IMR-90 (cell line): ENCODE data around the gene CTNND2. TPM values are rescaled to one million over a fixed set of nuclear protein-coding genes. Genes with fewer than 3 reads are reported as not detected.

Experiments
- ATAC-seq: fragments of 200-7000 bp; cut with Tn5 transposase; 2 replicates; pipeline ENCODE4 v1.9.1; 2020; ENCODE audit warnings: low read depth, mild to moderate bottlenecking, moderate library complexity
- BruUV-seq: library from RNA; stranded (reverse); fragments of 400-500 nt; replicated peaks from 2 replicates; lab custom pipeline; 2021; lab: Mats Ljungman, UMichigan
- CTCF ChIA-PET: fragments of 300-600 bp; formaldehyde crosslinking; extraction: SDS; loops from one replicate; lab custom pipeline; 2021; ENCODE audit warnings: antibody characterized with exemption; lab: Yijun Ruan, JAX
- POLR2A ChIA-PET: fragments of 300-600 bp; sonication (Branson Sonifier 250); formaldehyde crosslinking; loops from one replicate; lab custom pipeline; 2022; ENCODE audit warnings: antibody characterized with exemption; ENCODE audit not compliant: unreplicated experiment; lab: Charles Lee
- DNase-seq: peaks from one replicate; pipeline ENCODE4 v3.0.0; 2013
- H2AFZ ChIP-seq: replicated peaks from 2 replicates; pipeline ENCODE3; 2013; ENCODE audit warnings: low read length, mild to moderate bottlenecking; ENCODE audit not compliant: poor library complexity
- H2AK5ac ChIP-seq: 2 replicates; pipeline ENCODE4 v1.6.1; 2013; ENCODE audit warnings: low read depth, low read length, inconsistent platforms
- H2AK9ac ChIP-seq: replicated peaks from 2 replicates; pipeline ENCODE3; 2013; ENCODE audit warnings: mild to moderate bottlenecking, low read depth, low read length, moderate library complexity; ENCODE audit not compliant: poor library complexity
- H2BK120ac ChIP-seq: 2 replicates; pipeline ENCODE4 v1.6.1; 2013; ENCODE audit warnings: low read depth, low read length, inconsistent platforms
- H2BK15ac ChIP-seq: 3 replicates; pipeline ENCODE4 v1.6.1; 2013; ENCODE audit warnings: low read depth, low read length, inconsistent platforms
- H2BK20ac ChIP-seq: 2 replicates; pipeline ENCODE4 v1.6.1; 2013; ENCODE audit warnings: low read depth, mild to moderate bottlenecking, inconsistent platforms, low read length, moderate library complexity
- H2BK5ac ChIP-seq: 2 replicates; pipeline ENCODE4 v1.6.1; 2013; ENCODE audit warnings: mild to moderate bottlenecking, low read depth, low read length, inconsistent platforms; ENCODE audit not compliant: poor library complexity, severe bottlenecking
- H3K14ac ChIP-seq: replicated peaks from 2 replicates; pipeline ENCODE4 v1.6.1; 2013; ENCODE audit warnings: low read depth, low read length, inconsistent platforms
- H3K18ac ChIP-seq: 2 replicates; pipeline ENCODE4 v1.6.1; 2013; ENCODE audit warnings: low read depth, low read length, control low read depth
- H3K23ac ChIP-seq: 2 replicates; pipeline ENCODE4 v1.6.1; 2013; ENCODE audit warnings: low read depth, low read length, inconsistent platforms
- H3K27ac ChIP-seq: 2 replicates; pipeline ENCODE4 v1.5.1; 2013; ENCODE audit warnings: mild to moderate bottlenecking, control low read depth, low read length; ENCODE audit not compliant: insufficient read depth
- H3K27me3 ChIP-seq: 2 replicates; pipeline ENCODE4 v1.6.1; 2013; ENCODE audit warnings: low read length; ENCODE audit not compliant: control insufficient read depth, insufficient read depth
- H3K36me3 ChIP-seq: 2 replicates; pipeline ENCODE4 v1.6.1; 2013; ENCODE audit warnings: low read length, mixed read lengths; ENCODE audit not compliant: control insufficient read depth, insufficient read depth
- H3K4ac ChIP-seq: 2 replicates; pipeline ENCODE4 v1.6.1; 2013; ENCODE audit warnings: low read depth, low read length, inconsistent platforms
- H3K4me1 ChIP-seq: 2 replicates; pipeline ENCODE4 v1.6.1; 2013; ENCODE audit warnings: low read length, mixed read lengths; ENCODE audit not compliant: control insufficient read depth, insufficient read depth
- H3K4me2 ChIP-seq: 2 replicates; pipeline ENCODE4 v1.6.1; 2013; ENCODE audit warnings: low read depth, mild to moderate bottlenecking, control low read depth, low read length, moderate library complexity
- H3K4me3 ChIP-seq: 2 replicates; pipeline ENCODE4 v1.5.1; 2013; ENCODE audit warnings: low read depth, mild to moderate bottlenecking, control low read depth, low read length, moderate library complexity; ENCODE audit not compliant: insufficient read depth
- H3K56ac ChIP-seq: 2 replicates; pipeline ENCODE4 v1.6.1; 2013; ENCODE audit warnings: low read length, inconsistent platforms; ENCODE audit not compliant: insufficient read depth; ENCODE audit errors: extremely low read depth
- H3K79me1 ChIP-seq, 2 experiments: 2 replicates each; pipeline ENCODE4 v1.6.1; 2013; ENCODE audit warnings: low read length in 2 of 2, inconsistent platforms in 1 of 2, low read depth in 1 of 2
- H3K9ac ChIP-seq: 2 replicates; pipeline ENCODE4 v1.6.1; 2013; ENCODE audit warnings: low read depth, low read length, control low read depth
- H3K9me1 ChIP-seq: 2 replicates; pipeline ENCODE4 v1.6.1; 2013; ENCODE audit warnings: low read length, inconsistent platforms; ENCODE audit not compliant: insufficient read depth
- H3K9me3 ChIP-seq: 2 replicates; pipeline ENCODE4 v1.6.1; 2013; ENCODE audit warnings: low read length; ENCODE audit not compliant: control insufficient read depth, insufficient read depth
- H4K20me1 ChIP-seq: 2 replicates; pipeline ENCODE4 v1.6.1; 2013; ENCODE audit warnings: low read length, inconsistent platforms; ENCODE audit not compliant: insufficient read depth
- H4K5ac ChIP-seq: 2 replicates; pipeline ENCODE4 v1.6.1; 2013; ENCODE audit warnings: mild to moderate bottlenecking, low read depth, low read length, control low read depth
- H4K8ac ChIP-seq, 2 experiments: 2 replicates each; pipeline ENCODE4 v1.6.1; 2013; ENCODE audit warnings: low read depth in 2 of 2, low read length in 2 of 2, control low read depth in 1 of 2, inconsistent platforms in 1 of 2
- H4K91ac ChIP-seq: 2 replicates; pipeline ENCODE4 v1.6.1; 2013; ENCODE audit warnings: low read depth, low read length, inconsistent platforms; ENCODE audit not compliant: insufficient read depth
- WGBS, 2 experiments: methylation state at CpG; one replicate each; pipeline versions ENCODE4 v1.1.5 to v1.1.7; 2013; ENCODE audit warnings: missing lambda C conversion rate in 2 of 2; ENCODE audit not compliant: insufficient read length in 1 of 2; ENCODE audit errors: extremely low coverage in 2 of 2; 5-methylcytosine and 5-hydroxymethylcytosine counted together
- dilution Hi-C: fragments of 300-500 bp; cut with HindIII; formaldehyde crosslinking; loops from one replicate; pipeline ENCODE4 v1.14.3; 2018; ENCODE audit warnings: low sequenced_read_pairs; ENCODE audit not compliant: unreplicated experiment
- in situ Hi-C: fragments of 300-500 bp; cut with MboI; formaldehyde crosslinking; loops from 3 replicates; pipeline ENCODE4 v1.14.3; 2019; ENCODE audit warnings: low sequenced_read_pairs, inconsistent platforms, mixed read lengths
- intact Hi-C: fragments of 100-400 bp; cut with micrococcal nuclease; formaldehyde crosslinking; loops from 2 replicates; pipeline ENCODE4 v1.10.0; 2022
- polyA plus RNA-seq, 3 experiments: library from polyadenylated mRNA; depleted of rRNA; stranded (reverse); fragments of >200 nt; gene quantifications; 2 replicates each; pipeline ENCODE4 v1.2.3, GENCODE V29; 2012; ENCODE audit warnings: low replicate concordance in 1 of 3
- total RNA-seq: library from RNA; depleted of rRNA; stranded (reverse); fragments of >200 nt; gene quantifications from 2 replicates; pipeline ENCODE4 v1.2.3, GENCODE V29; 2012
- TF ChIP-seq, protein P1 (sequence below): conservative IDR thresholded peaks from 2 replicates; pipeline ENCODE4 v1.5.1; 2012; ENCODE audit warnings: mild to moderate bottlenecking, low read depth, low read length, improper control_type of control experiment

The CTNND2 gene
- total and polyA plus RNA-seq, 2 of the 4 experiments (the other 2 are of a cell fraction) = not detected

GRCh38 chr5:11573140-11573992 is 330.9 kb downstream of the CTNND2 start:
- Histone ChIP-seq H2AK9ac (no peak overlapping the region), H2AFZ (no peak overlapping the region), H3K79me1 (no peaks in the 10 kb centered on the region), H3K14ac (no peak overlapping the region), H3K4me2 (no peak overlapping the region), H3K9me3 (peaks cover 5% of the 10 kb centered on the region), H2AK5ac (no peak overlapping the region), H4K5ac (no peak overlapping the region), H3K18ac (no peak overlapping the region), H4K91ac (no peak overlapping the region), H3K23ac (no peak overlapping the region), H3K9ac (no peak overlapping the region), H3K4me3 (no peak overlapping the region), H2BK15ac (no peak overlapping the region), H3K9me1 (no peaks in the 10 kb centered on the region), H3K56ac (no peak overlapping the region), H3K4me1 (no peaks in the 10 kb centered on the region), H2BK5ac (no peak overlapping the region), H2BK120ac (no peak overlapping the region), H3K4ac (no peak overlapping the region), H2BK20ac (no peak overlapping the region), H3K27me3 (no peaks in the 10 kb centered on the region), H3K27ac (no peak overlapping the region), H4K20me1 (no peaks in the 10 kb centered on the region), H3K36me3 (no peaks in the 10 kb centered on the region), H4K8ac (no peak overlapping the region)
- intact Hi-C loops = no loop called here
- ChIA-PET POLR2A (no interaction called here), CTCF (interaction anchor here (0.6 kb wide), 1 partner anchor 75 kb away, joined by 3 read pairs; no protein-coding TSS in a partner anchor)
- no peak for ATAC-seq
- TF ChIP-seq, protein P1, sequence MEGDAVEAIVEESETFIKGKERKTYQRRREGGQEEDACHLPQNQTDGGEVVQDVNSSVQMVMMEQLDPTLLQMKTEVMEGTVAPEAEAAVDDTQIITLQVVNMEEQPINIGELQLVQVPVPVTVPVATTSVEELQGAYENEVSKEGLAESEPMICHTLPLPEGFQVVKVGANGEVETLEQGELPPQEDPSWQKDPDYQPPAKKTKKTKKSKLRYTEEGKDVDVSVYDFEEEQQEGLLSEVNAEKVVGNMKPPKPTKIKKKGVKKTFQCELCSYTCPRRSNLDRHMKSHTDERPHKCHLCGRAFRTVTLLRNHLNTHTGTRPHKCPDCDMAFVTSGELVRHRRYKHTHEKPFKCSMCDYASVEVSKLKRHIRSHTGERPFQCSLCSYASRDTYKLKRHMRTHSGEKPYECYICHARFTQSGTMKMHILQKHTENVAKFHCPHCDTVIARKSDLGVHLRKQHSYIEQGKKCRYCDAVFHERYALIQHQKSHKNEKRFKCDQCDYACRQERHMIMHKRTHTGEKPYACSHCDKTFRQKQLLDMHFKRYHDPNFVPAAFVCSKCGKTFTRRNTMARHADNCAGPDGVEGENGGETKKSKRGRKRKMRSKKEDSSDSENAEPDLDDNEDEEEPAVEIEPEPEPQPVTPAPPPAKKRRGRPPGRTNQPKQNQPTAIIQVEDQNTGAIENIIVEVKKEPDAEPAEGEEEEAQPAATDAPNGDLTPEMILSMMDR = no peak
- dilution Hi-C loops = no loop called here
- WGBS, 2 experiments = no CpG with 5 or more reads among the region's 5 CpGs
- BruUV-seq = no TSS peak
- DNase-seq = no peak
- in situ Hi-C loops = no loop called here
